Measurements from ENCODE around the gene PAX2. TPM values are rescaled to one million over a fixed set of nuclear protein-coding genes. Genes with fewer than 3 reads are reported as not detected.

Gene PAX2
- total RNA-seq, 4 donors from 2014 or later: not detected

DNA sequence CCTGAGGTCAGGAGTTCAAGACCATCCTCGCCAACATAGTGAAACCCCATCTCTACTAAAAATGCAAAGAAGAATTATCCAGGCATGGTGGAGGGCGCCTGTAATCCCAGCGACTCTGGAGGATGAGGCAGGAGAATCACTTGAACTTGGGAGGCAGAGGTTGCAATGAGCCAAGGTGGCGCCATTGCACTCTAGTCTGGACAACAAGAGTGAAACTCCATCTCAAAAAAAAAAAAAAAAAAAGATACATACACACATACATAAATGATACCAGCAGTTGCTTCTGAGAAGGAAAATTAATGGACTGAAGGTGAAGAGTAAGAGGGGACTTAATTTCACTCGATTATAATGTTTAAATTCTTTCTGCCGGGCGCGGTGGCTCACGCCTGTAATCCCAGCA, 40.2 kb upstream of the PAX2 start:
- TF ChIP-seq POLR2A (IDR thresholded peaks at IDR 0.05) (no peak), EP300 (IDR thresholded peaks at IDR 0.05) (no peak)
- TF ChIP-seq, protein P1, sequence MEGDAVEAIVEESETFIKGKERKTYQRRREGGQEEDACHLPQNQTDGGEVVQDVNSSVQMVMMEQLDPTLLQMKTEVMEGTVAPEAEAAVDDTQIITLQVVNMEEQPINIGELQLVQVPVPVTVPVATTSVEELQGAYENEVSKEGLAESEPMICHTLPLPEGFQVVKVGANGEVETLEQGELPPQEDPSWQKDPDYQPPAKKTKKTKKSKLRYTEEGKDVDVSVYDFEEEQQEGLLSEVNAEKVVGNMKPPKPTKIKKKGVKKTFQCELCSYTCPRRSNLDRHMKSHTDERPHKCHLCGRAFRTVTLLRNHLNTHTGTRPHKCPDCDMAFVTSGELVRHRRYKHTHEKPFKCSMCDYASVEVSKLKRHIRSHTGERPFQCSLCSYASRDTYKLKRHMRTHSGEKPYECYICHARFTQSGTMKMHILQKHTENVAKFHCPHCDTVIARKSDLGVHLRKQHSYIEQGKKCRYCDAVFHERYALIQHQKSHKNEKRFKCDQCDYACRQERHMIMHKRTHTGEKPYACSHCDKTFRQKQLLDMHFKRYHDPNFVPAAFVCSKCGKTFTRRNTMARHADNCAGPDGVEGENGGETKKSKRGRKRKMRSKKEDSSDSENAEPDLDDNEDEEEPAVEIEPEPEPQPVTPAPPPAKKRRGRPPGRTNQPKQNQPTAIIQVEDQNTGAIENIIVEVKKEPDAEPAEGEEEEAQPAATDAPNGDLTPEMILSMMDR (IDR thresholded peaks at IDR 0.05): no peak
- Histone ChIP-seq H3K27ac (no peak overlapping the region), H3K4me1 (peaks cover 0 to 4% (median 0%) of the 10 kb centered on the region in 4 donors), H3K27me3 (peaks cover 0 to 67% of the 10 kb centered on the region in 2 donors), H3K36me3 (no peaks in the 10 kb centered on the region), H3K9me3 (no peaks in the 10 kb centered on the region), H3K4me3 (no peak overlapping the region)
- 81 to 84% methylated on average over 9 of the region's 9 CpGs for WGBS, 2 donors
- DNase-seq (ENCODE audit: low spot score in 2 of 2): no peak

DNA sequence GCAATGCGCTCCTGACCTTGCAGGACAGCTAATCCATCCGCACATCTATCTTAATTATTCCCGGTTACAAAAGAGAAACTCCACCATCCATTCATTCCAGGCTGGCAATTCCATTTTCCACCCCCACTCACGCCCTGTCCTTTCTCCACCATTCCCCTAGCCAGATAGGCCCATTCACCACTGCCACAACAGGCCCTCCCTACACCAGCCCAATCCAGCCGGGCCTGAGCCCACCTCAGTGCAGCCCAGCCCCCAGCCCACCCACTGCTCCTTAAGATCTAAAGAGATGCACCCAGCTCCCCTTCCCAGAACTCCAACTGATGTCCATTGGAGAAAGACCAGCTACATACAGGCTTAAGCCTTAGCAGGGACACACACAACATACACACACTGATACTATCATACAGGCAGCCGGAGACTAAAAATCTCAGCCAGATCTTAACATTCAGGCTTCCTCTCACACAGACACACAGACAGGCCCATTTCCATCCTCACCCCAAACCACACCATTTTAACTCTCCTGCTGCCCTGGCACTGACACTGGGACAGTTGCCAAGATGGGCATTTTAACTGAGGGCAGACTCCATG, 38.0 kb upstream of the PAX2 start:
- 75 to 80% methylated on average over 6 of the region's 6 CpGs for WGBS, 2 donors
- Histone ChIP-seq H3K4me1 (peaks cover 0 to 7% (median 0%) of the 10 kb centered on the region in 4 donors), H3K4me3 (no peak overlapping the region), H3K36me3 (no peaks in the 10 kb centered on the region), H3K9me3 (no peaks in the 10 kb centered on the region), H3K27me3 (peaks cover 0 to 78% of the 10 kb centered on the region in 2 donors), H3K27ac (no peak overlapping the region)
- TF ChIP-seq, protein P1 (IDR thresholded peaks at IDR 0.05): no peak
- TF ChIP-seq POLR2A (IDR thresholded peaks at IDR 0.05) (no peak), EP300 (IDR thresholded peaks at IDR 0.05) (no peak)
- DNase-seq (ENCODE audit: low spot score in 2 of 2): no peak

DNA sequence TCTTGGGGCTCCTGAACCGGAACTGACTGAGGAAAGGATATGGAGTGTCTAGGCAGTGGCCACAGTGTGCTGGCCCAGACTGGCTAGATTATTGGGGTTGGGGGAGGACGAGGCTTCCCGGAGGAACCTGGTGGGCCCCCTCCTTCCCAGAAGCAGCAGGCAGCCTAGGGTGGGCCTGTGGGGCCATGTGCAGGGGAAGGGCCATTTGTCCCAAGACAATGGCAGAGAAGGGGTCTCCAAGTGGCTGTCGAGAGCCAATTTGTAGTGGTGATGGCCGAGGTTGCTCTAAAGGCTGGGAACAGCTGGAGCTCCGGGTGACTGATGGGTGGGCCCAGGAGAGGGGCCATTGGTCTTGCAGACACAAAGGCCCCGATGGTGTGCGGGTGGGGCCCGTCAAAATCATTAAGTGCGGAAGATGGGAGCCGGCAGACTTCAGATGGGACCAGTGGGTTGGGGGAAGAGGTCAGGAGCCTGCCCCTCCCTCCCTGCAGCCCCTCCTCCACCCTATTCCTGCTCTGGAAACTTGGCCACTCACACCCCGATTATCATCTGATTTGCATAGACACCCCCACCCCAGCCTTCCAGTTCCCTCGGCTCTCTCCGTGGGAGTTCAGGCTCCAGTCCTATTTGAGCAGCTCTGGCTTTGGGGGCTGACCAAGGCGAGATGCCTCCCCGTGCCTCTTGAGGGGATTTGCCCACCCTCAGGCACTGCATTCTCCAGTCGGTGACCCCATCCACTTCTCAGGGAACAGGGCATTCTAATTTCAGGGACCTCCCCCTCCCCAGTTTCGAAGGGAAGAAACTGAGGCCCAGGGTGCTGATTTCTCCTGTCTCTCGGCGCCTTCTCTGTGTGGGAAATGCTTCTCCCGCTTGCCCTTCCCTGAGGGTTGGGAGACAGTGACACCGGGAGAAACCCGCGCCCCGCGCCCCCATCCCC, 36.0 kb upstream of the PAX2 start:
- WGBS, 2 donors: 11 to 13% methylated on average over 22 of the region's 26 CpGs
- peak overlapping the region in 1 of 4 donors; percentile 23 for H3K4me3 ChIP-seq
- H3K36me3 ChIP-seq: no peaks in the 10 kb centered on the region
- no peak for DNase-seq (ENCODE audit: low spot score in 2 of 2)
- no peaks in the 10 kb centered on the region for H3K9me3 ChIP-seq
- TF ChIP-seq POLR2A (IDR thresholded peaks at IDR 0.05) (no peak), EP300 (IDR thresholded peaks at IDR 0.05) (no peak)
- peaks cover 0 to 95% of the 10 kb centered on the region in 2 donors for H3K27me3 ChIP-seq
- H3K27ac ChIP-seq: no peak overlapping the region
- H3K4me1 ChIP-seq: peaks cover 0 to 17% (median 0%) of the 10 kb centered on the region in 4 donors

DNA sequence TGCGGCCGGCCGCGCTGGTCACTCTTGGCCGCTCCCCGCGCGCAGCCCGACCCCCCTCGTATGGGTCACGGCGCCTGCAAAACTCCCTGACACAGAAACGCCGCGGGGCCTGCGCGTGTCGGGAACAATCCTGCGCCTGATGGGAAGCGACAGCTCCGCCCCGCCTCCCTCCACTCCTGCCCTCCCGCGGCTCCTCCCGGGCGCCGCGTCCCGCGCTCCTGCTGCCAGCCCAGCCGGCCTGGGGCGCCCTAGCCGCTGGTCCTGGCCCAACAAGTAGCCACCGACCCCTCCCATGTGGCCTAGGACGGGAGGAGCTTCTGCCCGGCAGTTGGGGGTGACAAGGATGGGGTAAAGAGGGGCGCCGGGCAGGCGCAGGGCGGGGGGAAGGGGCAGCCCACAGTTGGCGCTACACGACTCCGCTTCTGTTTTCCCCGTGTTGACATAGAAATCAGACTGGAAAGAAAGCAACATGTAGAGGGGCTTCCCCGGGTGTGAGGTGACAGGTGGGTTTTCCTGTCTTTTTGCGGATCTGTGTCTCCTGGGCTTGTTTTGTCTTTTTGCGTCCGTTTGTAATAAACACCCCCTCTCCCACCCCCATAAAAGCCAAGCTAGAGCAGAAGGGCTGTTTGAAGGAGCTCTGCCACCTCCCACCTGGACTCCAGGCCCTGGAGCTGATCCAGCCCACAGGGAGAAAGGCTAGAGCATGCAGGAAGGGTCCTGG, 35.1 kb upstream of the PAX2 start:
- no peaks in the 10 kb centered on the region for H3K36me3 ChIP-seq
- TF ChIP-seq POLR2A (IDR thresholded peaks at IDR 0.05): no peak
- TF ChIP-seq, protein P1 (IDR thresholded peaks at IDR 0.05): no peak
- TF ChIP-seq EP300 (IDR thresholded peaks at IDR 0.05): no peak
- H3K4me3 ChIP-seq: peak overlapping the region in 1 of 4 donors; percentile 23
- H3K27ac ChIP-seq: no peak overlapping the region
- 2 to 4% methylated on average over 25 to 40 of the region's 48 CpGs for WGBS, 2 donors
- peaks cover 0 to 96% of the 10 kb centered on the region in 2 donors for H3K27me3 ChIP-seq
- no peak for DNase-seq (ENCODE audit: low spot score in 2 of 2)
- peaks cover 0 to 18% (median 0%) of the 10 kb centered on the region in 4 donors for H3K4me1 ChIP-seq
- H3K9me3 ChIP-seq: no peaks in the 10 kb centered on the region

DNA sequence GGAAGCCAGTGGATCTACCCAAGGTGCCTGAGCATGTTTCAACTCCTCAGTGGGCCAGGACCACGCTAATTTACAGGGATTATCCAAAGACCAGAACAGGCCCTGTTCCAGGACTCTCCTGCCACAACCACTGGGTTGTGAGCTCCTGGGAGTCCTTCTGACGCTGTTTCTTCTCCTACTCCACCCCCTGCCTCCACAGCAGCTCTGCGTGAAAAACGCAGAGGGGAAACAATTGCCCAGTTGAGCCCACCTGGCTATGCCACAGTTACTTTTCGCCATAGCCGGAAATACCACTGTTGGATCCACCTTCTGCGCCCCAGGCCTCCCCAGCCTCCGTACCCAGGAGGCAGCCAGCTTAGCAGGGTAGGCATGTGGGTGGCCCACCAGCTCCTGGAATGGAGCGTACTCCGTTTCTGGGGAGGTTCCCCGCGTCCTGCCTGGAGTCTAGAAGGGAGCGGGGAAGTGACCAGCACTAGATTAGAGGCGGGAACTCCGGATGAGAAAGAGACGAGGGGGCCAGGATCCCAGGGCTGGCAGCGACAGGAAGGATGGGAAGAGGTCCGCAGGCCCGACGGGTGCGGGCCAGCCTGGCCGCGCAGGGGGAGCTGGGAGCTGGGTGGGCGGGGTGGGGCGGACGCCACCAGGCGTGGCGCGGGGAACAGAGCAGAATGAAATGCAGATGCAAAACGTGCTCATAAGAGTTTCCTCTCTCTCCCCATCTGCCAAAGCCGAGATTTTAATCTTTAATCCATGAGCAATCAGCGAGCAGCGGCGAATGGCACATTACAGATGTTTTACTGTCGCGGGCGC, 32.1 kb upstream of the PAX2 start:
- Histone ChIP-seq H3K36me3 (no peaks in the 10 kb centered on the region), H3K4me1 (peaks cover 0 to 26% (median 0%) of the 10 kb centered on the region in 4 donors), H3K4me3 (peak overlapping the region in 1 of 4 donors; percentile 14), H3K9me3 (no peaks in the 10 kb centered on the region), H3K27me3 (peaks cover 0 to 100% of the 10 kb centered on the region in 2 donors), H3K27ac (no peak overlapping the region)
- no peak for DNase-seq (ENCODE audit: low spot score in 2 of 2)
- TF ChIP-seq, protein P1 (IDR thresholded peaks at IDR 0.05): no peak
- TF ChIP-seq EP300 (IDR thresholded peaks at IDR 0.05) (no peak), POLR2A (IDR thresholded peaks at IDR 0.05) (no peak)
- WGBS, 2 donors: 5 to 6% methylated on average over 26 to 37 of the region's 37 CpGs
